ENCODE measurements around the gene SLC38A11.

SLC38A11 gene

GRCh38 chr2:164847291-164847690 lies 108.0 kb downstream of the SLC38A11 start:
- Histone ChIP-seq H3K36me3 (ENCODE audit: control insufficient read depth, insufficient read depth, low read length) (no peaks in the 10 kb centered on the region), H3K27ac (no peak overlapping the region), H3K9me3 (ENCODE audit: control insufficient read depth, low read length) (no peaks in the 10 kb centered on the region), H3K27me3 (ENCODE audit: control insufficient read depth, insufficient read depth, low read length) (no peaks in the 10 kb centered on the region), H3K4me3 (ENCODE audit: low read depth, low read length) (no peak overlapping the region), H3K4me1 (no peaks in the 10 kb centered on the region), H2AFZ (no peak overlapping the region), H3K9ac (no peak overlapping the region), H3K4me2 (ENCODE audit: low read length) (no peak overlapping the region), H3K79me2 (no peaks in the 10 kb centered on the region)
- TF ChIP-seq CTCF (IDR thresholded peaks at IDR 0.05) = no peak

- Histone ChIP-seq H3K27me3 (ENCODE audit: control insufficient read depth, insufficient read depth, low read length) (no peaks in the 10 kb centered on the region), H3K9ac (no peak overlapping the region), H3K79me2 (no peaks in the 10 kb centered on the region), H3K4me2 (ENCODE audit: low read length) (no peak overlapping the region), H3K9me3 (ENCODE audit: control insufficient read depth, low read length) (no peaks in the 10 kb centered on the region), H3K27ac (no peak overlapping the region), H3K36me3 (ENCODE audit: control insufficient read depth, insufficient read depth, low read length) (no peaks in the 10 kb centered on the region), H2AFZ (no peak overlapping the region), H3K4me1 (no peaks in the 10 kb centered on the region), H3K4me3 (ENCODE audit: low read depth, low read length) (no peak overlapping the region)
- TF ChIP-seq CTCF (IDR thresholded peaks at IDR 0.05) = no peak
Measured at GRCh38 chr2:164846276-164846675, 109.0 kb downstream of the SLC38A11 start.

Measured in parathyroid adenoma (tissue), 2 donors.